Suprapubic skin (tissue), 4 donors: Measurements from ENCODE around the gene GLCCI1. TPM values are rescaled to one million over a fixed set of nuclear protein-coding genes. Genes with fewer than 3 reads are reported as not detected.

Experiments
- DNase-seq, 2 donors: peaks; one replicate each; pipeline ENCODE4 v3.0.0-alpha.2; 2019; ENCODE audit warnings: low spot score in 2 of 2
- H3K27ac ChIP-seq: fragments of 200-600 bp; sonication (generic); one replicate; pipeline ENCODE4 v1.5.1; 2019
- H3K27me3 ChIP-seq: fragments of 200-600 bp; sonication (generic); one replicate; pipeline ENCODE4 v1.5.1; 2019
- H3K36me3 ChIP-seq: fragments of 200-600 bp; sonication (generic); one replicate; pipeline ENCODE4 v1.5.1; 2019
- H3K4me1 ChIP-seq: fragments of 200-600 bp; sonication (generic); one replicate; pipeline ENCODE4 v1.5.1; 2019
- H3K4me3 ChIP-seq: fragments of 200-600 bp; sonication (generic); one replicate; pipeline ENCODE4 v1.5.1; 2019; ENCODE audit warnings: mild to moderate bottlenecking
- H3K9me3 ChIP-seq: fragments of 200-600 bp; sonication (generic); one replicate; pipeline ENCODE4 v1.5.1; 2019
- CTCF ChIP-seq, 2 donors: fragments of 200-600 bp in 1 of 2; fragments of 450-650 bp in 1 of 2; sonication (generic) in 1 of 2; IDR thresholded peaks; one replicate each; pipeline ENCODE4 v1.5.1; 2016 to 2019; ENCODE audit warnings: antibody characterized with exemption in 2 of 2, mild to moderate bottlenecking in 1 of 2, moderate library complexity in 1 of 2
- EP300 ChIP-seq: sonication (generic); formaldehyde crosslinking; IDR thresholded peaks from one replicate; pipeline ENCODE4 v1.6.1; 2017; ENCODE audit warnings: antibody characterized with exemption
- POLR2A ChIP-seq, 2 donors: fragments of 450-650 bp; IDR thresholded peaks; one replicate each; pipeline ENCODE4 v1.6.1; 2017; ENCODE audit warnings: antibody characterized with exemption in 2 of 2, mild to moderate bottlenecking in 2 of 2, moderate library complexity in 2 of 2
- POLR2AphosphoS5 ChIP-seq, 3 donors: sonication (generic); formaldehyde crosslinking; IDR thresholded peaks; one replicate each; pipeline ENCODE4 v1.6.1; 2017; ENCODE audit warnings: antibody characterized with exemption in 3 of 3
- WGBS: methylation state at CpG from one replicate; pipeline ENCODE4 v1.1.5; 2018; 5-methylcytosine and 5-hydroxymethylcytosine counted together
- total RNA-seq, 4 donors: library from RNA; depleted of rRNA; stranded (reverse); fragments of >200 nt; gene quantifications; one replicate each; pipeline ENCODE4 v1.1.0, GENCODE V29; 2016

The GLCCI1 gene
- total RNA-seq, 4 donors from 2014 or later: 17.1 to 37.7 (median 23.6) TPM

GRCh38 chr7:8064828-8065227 lies 96.2 kb downstream of the GLCCI1 start:
- Histone ChIP-seq H3K4me1 (no peaks in the 10 kb centered on the region), H3K36me3 (peaks cover 7% of the 10 kb centered on the region), H3K27me3 (no peaks in the 10 kb centered on the region), H3K9me3 (no peaks in the 10 kb centered on the region), H3K27ac (no peak overlapping the region), H3K4me3 (no peak overlapping the region)
- WGBS: 95% methylated on average over 12 of the region's 12 CpGs
- no peak for DNase-seq
- TF ChIP-seq POLR2AphosphoS5 (IDR thresholded peaks at IDR 0.05) (no peak), POLR2A (IDR thresholded peaks at IDR 0.05) (no peak)

GRCh38 chr7:8065356-8065813 lies 96.8 kb downstream of the GLCCI1 start:
- 65% methylated on average over 2 of the region's 2 CpGs for WGBS
- no peaks in the 10 kb centered on the region for H3K9me3 ChIP-seq
- no peak overlapping the region for H3K27ac ChIP-seq
- TF ChIP-seq EP300 (no peak), CTCF (IDR thresholded peaks at IDR 0.05) (no peak), POLR2AphosphoS5 (IDR thresholded peaks at IDR 0.05) (no peak), POLR2A (IDR thresholded peaks at IDR 0.05) (no peak)
- H3K36me3 ChIP-seq: peaks cover 7% of the 10 kb centered on the region
- DNase-seq: no peak
- H3K4me3 ChIP-seq: no peak overlapping the region
- H3K4me1 ChIP-seq: no peaks in the 10 kb centered on the region
- H3K27me3 ChIP-seq: no peaks in the 10 kb centered on the region

DNA sequence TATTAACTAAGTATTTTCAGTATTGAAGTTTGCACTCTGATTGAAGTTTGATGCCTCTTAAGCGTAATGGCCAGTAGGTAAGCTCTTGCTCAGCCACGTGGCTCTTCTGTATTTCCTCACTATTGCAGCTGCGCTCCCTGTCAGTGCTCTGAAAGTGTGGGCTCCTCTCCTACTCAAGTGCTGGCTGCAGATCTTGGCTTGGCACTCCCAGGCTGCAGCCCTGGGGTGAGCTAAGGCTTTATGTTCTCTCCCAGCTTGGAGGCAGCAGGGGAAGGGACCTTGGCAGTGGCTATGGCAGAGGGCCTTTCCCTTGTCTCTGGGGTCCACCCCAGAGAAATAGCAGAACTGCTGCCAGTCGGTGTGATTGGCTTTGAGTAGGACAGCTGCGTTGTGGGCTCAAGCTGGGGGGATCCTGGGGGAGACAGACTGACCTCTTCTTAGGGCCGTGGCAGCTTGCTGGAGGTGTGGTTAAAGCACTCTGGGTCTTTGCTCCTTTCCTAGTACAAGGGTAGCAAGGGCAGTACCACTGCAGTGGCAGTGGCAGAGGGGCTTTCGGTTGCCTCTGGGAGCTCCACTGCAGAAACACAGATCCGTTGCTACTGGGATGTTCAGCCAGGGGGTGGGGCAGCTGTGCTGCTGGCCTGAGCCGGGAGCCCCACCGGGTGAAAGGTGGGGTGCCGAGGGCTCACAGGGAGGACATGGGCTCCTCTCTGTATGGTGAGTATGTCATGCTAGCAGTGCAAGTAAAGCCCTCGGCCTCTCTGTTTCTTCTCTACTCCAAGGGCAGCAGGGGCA lies 100.5 kb downstream of the GLCCI1 start:
- no peak for TF ChIP-seq CTCF (IDR thresholded peaks at IDR 0.05)
- TF ChIP-seq POLR2AphosphoS5 (IDR thresholded peaks at IDR 0.05): no peak
- TF ChIP-seq EP300: no peak
- no peak for TF ChIP-seq POLR2A (IDR thresholded peaks at IDR 0.05)
- WGBS: 90% methylated on average over 8 of the region's 12 CpGs
- Histone ChIP-seq H3K4me3 (no peak overlapping the region), H3K9me3 (no peaks in the 10 kb centered on the region), H3K27ac (no peak overlapping the region), H3K36me3 (no peaks in the 10 kb centered on the region), H3K4me1 (no peaks in the 10 kb centered on the region), H3K27me3 (no peaks in the 10 kb centered on the region)
- DNase-seq: no peak

- DNase-seq: no peak
- no peaks in the 10 kb centered on the region for H3K27me3 ChIP-seq
- H3K36me3 ChIP-seq: no peaks in the 10 kb centered on the region
- H3K4me1 ChIP-seq: no peaks in the 10 kb centered on the region
- no peak overlapping the region for H3K27ac ChIP-seq
- no peaks in the 10 kb centered on the region for H3K9me3 ChIP-seq
- 95% methylated on average over 9 of the region's 9 CpGs for WGBS
- no peak overlapping the region for H3K4me3 ChIP-seq
- TF ChIP-seq POLR2A (IDR thresholded peaks at IDR 0.05): no peak
- no peak for TF ChIP-seq EP300
- no peak for TF ChIP-seq CTCF (IDR thresholded peaks at IDR 0.05)
- TF ChIP-seq POLR2AphosphoS5 (IDR thresholded peaks at IDR 0.05): no peak
These were observed 102.0 kb downstream of the GLCCI1 start for GRCh38 chr7:8070451-8071180.

DNA sequence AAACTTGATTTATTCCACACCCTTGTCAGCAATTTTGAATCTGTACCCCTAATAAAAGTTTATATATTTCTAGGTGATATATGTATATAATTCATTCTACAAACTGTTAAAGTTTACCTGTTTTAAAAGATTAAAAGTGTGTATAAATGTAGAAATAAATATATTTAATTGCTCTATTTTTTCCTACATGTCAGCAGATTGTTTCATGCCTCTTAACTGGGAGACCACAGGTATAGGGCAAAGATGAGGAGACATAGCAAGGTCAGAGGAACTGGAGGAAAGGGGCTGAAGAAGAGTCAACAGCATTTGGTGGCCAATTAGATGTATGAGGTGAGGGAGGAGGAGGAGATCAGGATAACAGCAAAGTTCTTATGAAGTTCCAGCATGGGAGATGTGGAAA lies 109.8 kb downstream of the GLCCI1 start:
- no peaks in the 10 kb centered on the region for H3K4me1 ChIP-seq
- no peak overlapping the region for H3K4me3 ChIP-seq
- no peaks in the 10 kb centered on the region for H3K27me3 ChIP-seq
- no peaks in the 10 kb centered on the region for H3K36me3 ChIP-seq
- TF ChIP-seq POLR2A (IDR thresholded peaks at IDR 0.05) (no peak), POLR2AphosphoS5 (IDR thresholded peaks at IDR 0.05) (no peak), EP300 (no peak), CTCF (IDR thresholded peaks at IDR 0.05) (no peak)
- no peak overlapping the region for H3K27ac ChIP-seq
- H3K9me3 ChIP-seq: no peaks in the 10 kb centered on the region
- DNase-seq: no peak
